ENCODE data around the gene SPTAN1. TPM values are rescaled to one million over a fixed set of nuclear protein-coding genes. Genes with fewer than 3 reads are reported as not detected.

The SPTAN1 gene
- total RNA-seq, 1 experiment from 2014 or later, result 116 TPM

DNA sequence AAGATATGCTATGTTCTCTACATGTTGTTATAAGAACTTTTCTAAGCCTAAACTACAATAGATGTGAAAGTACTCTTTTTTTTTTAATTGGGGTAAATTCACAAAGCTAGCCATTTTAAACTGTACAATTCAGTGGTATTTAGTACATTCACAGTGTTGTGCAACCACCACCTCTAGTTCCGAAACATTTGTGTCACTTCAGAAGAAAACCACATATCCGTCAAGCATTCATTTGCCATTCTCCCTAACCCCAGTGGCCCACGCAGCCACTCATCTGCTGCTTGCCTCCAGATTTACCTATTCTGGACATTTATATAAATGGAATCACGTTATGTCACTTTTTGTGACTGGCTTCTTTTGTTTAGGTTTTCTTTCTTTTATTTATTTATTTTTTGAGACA, 43.1 kb downstream of the SPTAN1 start:
- DNase-seq (ENCODE audit: low read depth), result no peak

DNA sequence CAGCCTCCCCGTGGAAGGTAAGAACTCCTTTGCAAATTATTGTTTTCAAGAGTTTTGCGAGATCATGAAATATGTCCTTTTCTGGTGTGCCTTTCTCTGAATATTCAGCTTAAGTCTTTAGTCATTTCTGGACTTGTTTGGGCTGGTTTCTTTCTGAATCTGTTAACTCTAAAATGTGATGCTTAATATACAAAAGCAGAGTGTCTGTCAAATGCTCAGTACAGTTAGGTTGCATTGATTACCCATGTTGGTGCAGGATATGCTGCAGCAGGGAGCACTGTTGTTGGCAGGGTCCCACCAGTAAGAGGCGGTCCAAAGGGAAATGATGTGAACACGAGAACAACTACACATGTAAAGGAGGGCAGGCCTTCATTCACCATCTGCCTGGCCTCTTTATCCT, 47.7 kb downstream of the SPTAN1 start:
- no peak for DNase-seq (ENCODE audit: low read depth)

DNA sequence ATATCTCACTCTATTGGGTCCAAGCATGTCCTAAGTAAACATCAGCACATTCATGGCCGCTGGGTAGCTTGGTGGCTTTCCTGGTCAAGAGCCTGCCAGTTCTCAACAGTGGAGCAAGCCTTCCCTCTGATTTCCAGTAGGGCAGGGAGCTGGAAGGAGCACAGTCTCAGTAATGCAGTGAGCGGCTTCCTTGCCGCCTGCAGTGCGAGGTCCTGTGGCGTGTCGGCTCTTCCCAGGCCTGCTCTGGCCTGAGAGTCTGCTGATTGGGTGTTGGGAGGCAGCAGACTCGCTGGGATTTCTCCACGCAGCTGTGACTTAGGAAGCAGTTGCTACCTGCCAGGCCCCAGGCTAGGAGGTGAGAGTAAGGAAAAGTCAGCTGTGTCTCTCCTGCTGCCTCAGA, 51.3 kb downstream of the SPTAN1 start:
- DNase-seq (ENCODE audit: low read depth), result no peak

- no peak for DNase-seq (ENCODE audit: low read depth)
Observed at GRCh38 chr9:128607642-128608350, 55.4 kb downstream of the SPTAN1 start.

- no peak for DNase-seq (ENCODE audit: low read depth)
Observed at GRCh38 chr9:128610897-128611296, 58.5 kb downstream of the SPTAN1 start.

DNA sequence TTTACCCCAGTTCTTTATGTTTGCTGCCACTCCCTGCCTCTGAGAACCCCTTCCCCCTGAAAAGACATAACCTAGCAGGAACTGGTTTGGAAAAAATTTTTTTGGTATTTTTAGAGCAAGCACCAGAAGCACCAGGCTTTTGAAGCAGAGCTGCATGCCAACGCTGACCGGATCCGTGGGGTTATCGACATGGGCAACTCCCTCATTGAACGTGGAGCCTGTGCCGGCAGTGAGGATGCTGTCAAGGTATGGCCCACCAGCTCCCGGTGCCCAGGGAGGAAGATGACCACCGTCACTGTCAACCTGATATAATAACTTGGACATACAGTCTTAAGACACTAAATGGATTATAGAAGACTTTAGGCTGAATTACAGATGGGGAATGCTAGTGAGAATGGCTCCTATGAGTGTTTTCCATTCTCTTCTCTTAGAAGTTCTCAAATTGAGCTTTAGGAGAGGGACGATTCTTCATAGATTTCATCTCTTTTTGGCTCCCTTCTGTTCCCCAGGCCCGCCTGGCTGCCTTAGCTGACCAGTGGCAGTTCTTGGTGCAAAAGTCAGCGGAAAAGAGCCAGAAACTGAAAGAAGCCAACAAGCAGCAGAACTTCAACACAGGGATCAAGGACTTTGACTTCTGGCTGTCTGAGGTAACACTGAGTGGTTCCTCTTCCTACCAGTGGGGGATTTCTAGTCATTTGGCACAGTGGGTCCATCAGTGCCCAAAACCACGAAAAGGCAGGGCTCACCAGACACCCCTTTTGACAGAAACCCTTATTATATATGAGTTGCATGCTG, 59.4 kb downstream of the SPTAN1 start:
- DNase-seq (ENCODE audit: low read depth), result no peak

DNA sequence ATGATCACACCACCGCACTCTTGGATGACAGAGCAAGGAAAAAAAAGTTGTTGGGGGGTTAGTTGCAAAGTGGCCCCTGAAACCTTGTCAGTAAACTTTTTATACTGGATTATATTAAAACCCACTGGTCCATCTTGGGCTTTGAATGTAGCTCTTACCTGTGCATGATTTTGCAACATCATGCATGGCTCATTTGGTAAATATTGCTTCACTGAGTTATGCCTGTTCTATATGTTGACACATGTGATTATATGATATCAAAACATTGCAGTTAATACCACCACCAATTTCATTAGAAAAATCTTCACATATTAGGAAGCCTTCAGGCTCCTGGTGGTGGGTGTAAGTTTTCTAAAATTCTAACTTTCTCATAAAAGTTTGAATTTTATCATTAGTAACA, 62.3 kb downstream of the SPTAN1 start:
- no peak for DNase-seq (ENCODE audit: low read depth)

DNA sequence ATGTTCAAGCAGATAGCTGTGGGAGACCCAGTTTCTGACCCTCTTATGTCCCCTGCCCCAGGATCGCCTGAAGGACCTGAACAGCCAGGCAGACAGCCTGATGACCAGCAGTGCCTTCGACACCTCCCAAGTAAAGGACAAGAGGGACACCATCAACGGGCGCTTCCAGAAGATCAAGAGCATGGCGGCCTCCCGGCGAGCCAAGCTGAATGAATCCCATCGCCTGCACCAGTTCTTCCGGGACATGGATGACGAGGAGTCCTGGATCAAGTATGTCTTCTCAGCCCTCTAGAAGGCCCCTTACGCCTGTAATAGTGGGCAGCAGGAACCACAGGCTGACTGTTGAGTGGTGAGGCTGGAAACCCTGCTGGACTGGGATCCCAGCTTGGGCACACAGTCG, 63.2 kb downstream of the SPTAN1 start:
- DNase-seq (ENCODE audit: low read depth), result no peak

DNA sequence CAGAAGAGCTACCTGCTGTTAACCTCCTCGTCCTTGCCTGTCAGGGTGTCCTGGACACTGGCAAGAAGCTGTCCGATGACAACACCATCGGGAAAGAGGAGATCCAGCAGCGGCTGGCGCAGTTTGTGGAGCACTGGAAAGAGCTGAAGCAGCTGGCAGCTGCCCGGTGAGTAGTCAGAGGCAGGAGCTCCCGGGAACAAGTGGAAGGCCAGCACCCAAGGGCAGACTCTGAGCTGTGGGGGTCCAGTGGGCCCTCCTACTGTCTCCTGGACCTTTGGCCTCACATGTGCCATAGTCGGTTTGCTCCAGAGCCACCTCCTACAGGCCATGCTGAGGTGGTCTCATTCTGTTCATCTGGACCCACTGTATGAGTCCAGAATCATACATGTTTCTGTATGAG, 65.6 kb downstream of the SPTAN1 start:
- no peak for DNase-seq (ENCODE audit: low read depth)

DNA sequence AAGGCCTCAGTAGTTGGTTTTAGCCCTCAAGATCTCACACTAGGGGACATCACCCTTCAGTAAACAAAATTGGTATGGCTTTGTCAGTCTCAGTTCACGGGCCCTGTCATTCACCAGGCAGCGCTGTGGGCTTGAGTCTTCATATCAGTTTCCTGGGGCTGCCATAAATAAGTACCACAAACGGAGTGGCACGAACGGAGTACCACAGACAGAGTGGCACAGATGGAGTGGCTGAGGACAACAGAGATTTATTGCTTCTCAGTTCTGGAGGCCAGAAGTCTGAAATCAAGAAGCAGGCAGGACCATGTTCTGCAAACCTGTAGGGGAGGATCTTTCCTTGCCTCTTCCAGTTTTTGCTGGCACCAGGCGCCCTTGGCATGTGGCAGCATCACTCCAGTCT, 66.7 kb downstream of the SPTAN1 start:
- DNase-seq (ENCODE audit: low read depth), result no peak

DNA sequence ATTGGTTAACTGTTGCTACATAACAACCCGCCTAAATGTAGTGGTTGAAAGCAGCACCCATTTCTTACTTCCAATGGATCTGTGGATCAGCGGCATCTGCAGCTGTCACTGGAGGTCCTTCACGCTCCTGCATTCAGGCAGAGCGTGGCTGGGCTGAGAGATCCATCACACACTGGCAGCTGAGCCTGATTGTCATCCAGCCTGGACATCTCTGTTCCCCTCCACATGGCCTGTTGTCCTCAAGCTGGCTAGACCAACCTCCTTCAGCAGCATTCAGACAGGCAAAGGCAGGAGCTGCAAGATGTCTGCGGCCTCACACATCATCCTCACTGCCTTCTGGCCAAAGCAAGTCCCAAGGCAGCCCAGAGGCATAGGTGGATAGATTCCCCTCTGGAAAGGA, 67.4 kb downstream of the SPTAN1 start:
- DNase-seq (ENCODE audit: low read depth), result no peak

DNA sequence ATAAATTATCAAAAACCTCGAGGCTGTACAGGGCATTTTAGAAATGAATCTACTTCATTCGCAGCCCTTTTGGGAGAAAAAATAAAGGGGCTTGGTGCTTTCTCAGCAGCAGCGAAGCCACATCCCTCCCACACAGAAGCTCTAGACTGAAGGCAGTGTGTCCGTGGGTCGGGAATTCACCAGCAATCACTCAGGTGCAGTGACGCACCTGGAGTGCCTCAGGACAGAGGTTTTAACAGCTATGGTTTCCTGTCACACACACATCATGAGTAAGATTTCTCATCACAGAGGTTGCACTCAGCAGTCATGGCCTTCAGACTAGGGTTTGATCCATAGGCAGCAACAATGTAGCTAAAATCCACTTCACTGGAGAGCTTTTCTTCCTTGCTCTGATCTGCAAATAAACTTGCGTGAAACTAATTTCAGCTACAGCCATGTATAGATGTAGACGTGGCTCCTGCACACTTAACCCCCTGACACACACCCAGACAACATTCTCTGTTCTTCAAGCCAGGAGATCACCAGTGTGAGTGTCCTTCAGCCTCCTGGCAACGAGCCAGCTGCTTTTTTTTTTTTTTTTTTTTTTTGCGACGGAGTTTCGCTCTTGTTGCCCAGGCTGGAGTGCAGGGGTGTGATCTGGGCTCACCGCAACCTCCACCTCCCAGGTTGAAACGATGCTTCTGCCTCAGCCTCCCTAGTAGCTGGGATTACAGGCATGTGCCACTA, 69.5 kb downstream of the SPTAN1 start:
- no peak for DNase-seq (ENCODE audit: low read depth)

GRCh38 chr9:128624566-128624965, 72.2 kb downstream of the SPTAN1 start:
- no peak for DNase-seq (ENCODE audit: low read depth)

DNA sequence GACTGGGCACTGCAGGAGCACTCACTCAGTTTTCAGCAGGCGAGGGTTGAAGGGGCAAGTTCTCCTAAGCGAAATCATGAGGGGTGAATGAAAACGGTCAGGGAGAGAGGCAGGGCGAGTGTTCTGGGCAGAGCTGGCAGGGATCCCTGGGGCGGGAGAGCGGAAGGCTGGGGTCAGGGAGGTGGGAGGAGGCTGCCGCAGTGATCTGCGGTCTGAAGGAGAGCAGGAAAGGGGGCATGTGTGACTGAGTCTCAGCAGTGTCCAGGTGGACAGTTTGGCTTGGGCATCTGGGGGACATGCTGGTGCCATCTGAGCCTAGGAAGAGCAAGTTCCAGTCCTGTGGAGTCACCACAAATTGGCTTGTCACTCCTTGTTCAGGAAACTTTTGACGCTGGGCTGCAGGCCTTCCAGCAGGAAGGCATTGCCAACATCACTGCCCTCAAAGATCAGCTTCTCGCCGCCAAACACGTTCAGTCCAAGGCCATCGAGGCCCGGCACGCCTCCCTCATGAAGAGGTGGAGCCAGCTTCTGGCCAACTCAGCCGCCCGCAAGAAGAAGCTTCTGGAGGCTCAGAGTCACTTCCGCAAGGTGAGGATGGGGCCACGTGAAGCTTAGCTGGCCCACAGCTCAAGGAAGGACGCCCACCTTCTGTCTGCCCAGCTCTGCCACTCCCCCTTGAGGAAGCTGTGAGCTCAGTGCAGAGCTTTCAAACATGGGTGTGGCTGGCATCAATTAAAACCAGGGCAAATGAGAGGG, 73.2 kb downstream of the SPTAN1 start:
- no peak for DNase-seq (ENCODE audit: low read depth)

GRCh38 chr9:128626181-128626580, 73.8 kb downstream of the SPTAN1 start:
- no peak for DNase-seq (ENCODE audit: low read depth)

GRCh38 chr9:128627127-128627715, 74.8 kb downstream of the SPTAN1 start:
- DNase-seq (ENCODE audit: low read depth), result no peak

DNA sequence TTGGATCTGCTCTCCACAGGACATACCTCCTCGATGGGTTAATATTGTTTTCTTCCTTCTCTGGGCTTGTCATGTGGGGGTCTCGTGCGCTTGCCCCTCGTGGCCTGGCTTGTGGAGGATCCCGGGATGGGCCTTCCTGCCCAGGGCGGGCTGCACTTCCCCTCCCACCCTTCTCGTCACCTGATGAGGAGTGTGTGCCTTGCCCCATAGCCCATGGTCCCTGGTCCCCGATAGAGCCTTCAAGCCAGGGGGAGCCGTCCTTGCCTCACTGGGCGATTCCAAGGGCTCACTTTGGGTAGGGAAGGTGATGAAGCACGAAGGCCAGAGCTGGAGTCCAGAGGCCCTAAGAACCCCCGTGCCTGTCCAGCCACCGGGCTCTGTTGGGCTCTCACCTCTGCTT, 75.5 kb downstream of the SPTAN1 start:
- DNase-seq (ENCODE audit: low read depth), result no peak

GRCh38 chr9:128628471-128629048, 76.2 kb downstream of the SPTAN1 start:
- DNase-seq (ENCODE audit: low read depth), result no peak

GRCh38 chr9:128629136-128629535, 76.7 kb downstream of the SPTAN1 start:
- no peak for DNase-seq (ENCODE audit: low read depth)

- no peak for DNase-seq (ENCODE audit: low read depth)
Observed at GRCh38 chr9:128629852-128630545, 77.6 kb downstream of the SPTAN1 start.

DNA sequence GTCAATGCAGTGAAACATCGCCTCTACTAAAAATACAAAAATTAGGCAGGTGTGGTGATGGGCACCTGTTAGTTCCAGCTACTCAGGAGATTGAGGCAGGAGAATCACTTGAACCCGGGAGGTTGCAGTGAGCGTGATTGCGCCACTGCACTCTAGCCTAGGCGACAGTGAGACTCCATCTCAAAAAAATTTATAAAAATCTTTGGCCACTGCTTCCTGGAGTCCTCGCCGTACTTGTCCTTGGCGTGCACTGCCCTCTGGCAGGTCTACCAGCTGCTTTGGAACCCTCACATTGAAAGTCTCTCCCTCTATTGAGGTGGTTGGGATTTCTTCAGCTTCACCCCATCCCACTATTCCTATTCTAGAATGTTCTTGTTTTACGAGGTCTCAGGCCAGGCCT, 79.2 kb downstream of the SPTAN1 start:
- no peak for DNase-seq (ENCODE audit: low read depth)
